NCI-H82 treated with DMSO at 0.1 percent for 48 hours (cell line): ENCODE measurements around the gene SMARCAD1.

ENCODE experiments used
- DNase-seq: peaks from one replicate; lab custom pipeline; 2025; ENCODE audit not compliant: unreplicated experiment; lab: John Stamatoyannopoulos, UW

Gene SMARCAD1

GRCh38 chr4:94226763-94227162 is 19.1 kb downstream of the SMARCAD1 start:
- no peak for DNase-seq

GRCh38 chr4:94228493-94229216 is 21.0 kb downstream of the SMARCAD1 start:
- no peak for DNase-seq

GRCh38 chr4:94232519-94232918 is 24.9 kb downstream of the SMARCAD1 start:
- no peak for DNase-seq

- DNase-seq = no peak
These were observed 28.2 kb downstream of the SMARCAD1 start for GRCh38 chr4:94235825-94236224.

- DNase-seq = no peak
These were observed 29.6 kb downstream of the SMARCAD1 start for GRCh38 chr4:94237271-94237670.

- no peak for DNase-seq
These were observed 30.5 kb downstream of the SMARCAD1 start for GRCh38 chr4:94238160-94238559.

GRCh38 chr4:94240384-94240783 is 32.7 kb downstream of the SMARCAD1 start:
- no peak for DNase-seq

- no peak for DNase-seq
These were observed 36.6 kb downstream of the SMARCAD1 start for GRCh38 chr4:94244087-94244828.

GRCh38 chr4:94244829-94245185 is 37.1 kb downstream of the SMARCAD1 start:
- DNase-seq = no peak

- DNase-seq = no peak
These were observed 43.4 kb downstream of the SMARCAD1 start for GRCh38 chr4:94251094-94251493.

GRCh38 chr4:94253036-94253435 is 45.4 kb downstream of the SMARCAD1 start:
- no peak for DNase-seq

GRCh38 chr4:94256144-94256783 is 48.6 kb downstream of the SMARCAD1 start:
- no peak for DNase-seq

- DNase-seq = no peak
These were observed 49.2 kb downstream of the SMARCAD1 start for GRCh38 chr4:94256828-94257227.

GRCh38 chr4:94262163-94263016 is 54.7 kb downstream of the SMARCAD1 start:
- no peak for DNase-seq

GRCh38 chr4:94267037-94267436 is 59.4 kb downstream of the SMARCAD1 start:
- DNase-seq = no peak

GRCh38 chr4:94271248-94271647 is 63.6 kb downstream of the SMARCAD1 start:
- DNase-seq = no peak

- no peak for DNase-seq
These were observed 67.2 kb downstream of the SMARCAD1 start for GRCh38 chr4:94274912-94275311.

GRCh38 chr4:94276204-94276603 is 68.5 kb downstream of the SMARCAD1 start:
- no peak for DNase-seq

GRCh38 chr4:94277534-94277933 is 69.9 kb downstream of the SMARCAD1 start:
- DNase-seq = no peak

GRCh38 chr4:94278781-94279180 is 71.1 kb downstream of the SMARCAD1 start:
- no peak for DNase-seq

- DNase-seq = no peak
These were observed 77.2 kb downstream of the SMARCAD1 start for GRCh38 chr4:94284889-94285288.
